WTC11 (cell line): ENCODE measurements around the gene FAM135A. TPM values are rescaled to one million over a fixed set of nuclear protein-coding genes. Genes with fewer than 3 reads are reported as not detected.

Experiments
- ATAC-seq: fragments of 200-7000 bp; cut with Tn5 transposase; 2 replicates; pipeline ENCODE4 v1.10.0; 2021; ENCODE audit warnings: mild to moderate bottlenecking, moderate library complexity
- CTCF ChIA-PET: fragments of 300-600 bp; sonication (Branson Sonifier 250); formaldehyde crosslinking; loops from one replicate; lab custom pipeline; 2021; ENCODE audit warnings: antibody characterized with exemption; lab: Charles Lee
- POLR2A ChIA-PET: fragments of 350-600 bp; sonication (Branson Sonifier 250); formaldehyde crosslinking; loops from one replicate; lab custom pipeline; 2021; ENCODE audit warnings: antibody characterized with exemption; lab: Charles Lee
- DNase-seq: peaks from one replicate; pipeline ENCODE4 v3.0.0; 2021; ENCODE audit warnings: low spot score
- H3K27ac Mint-ChIP-seq: 2 replicates; pipeline ENCODE4 v1.8.0; 2021; ENCODE audit warnings: mixed read lengths
- H3K27me3 Mint-ChIP-seq: 2 replicates; pipeline ENCODE4 v1.8.0; 2021; ENCODE audit warnings: low read depth, mild to moderate bottlenecking, moderate library complexity, mixed read lengths
- H3K36me3 Mint-ChIP-seq: 2 replicates; pipeline ENCODE4 v1.8.0; 2021; ENCODE audit warnings: mixed read lengths
- H3K4me1 Mint-ChIP-seq: 2 replicates; pipeline ENCODE4 v1.8.0; 2022; ENCODE audit warnings: mixed read lengths
- H3K4me3 Mint-ChIP-seq: 2 replicates; pipeline ENCODE4 v1.8.0; 2021; ENCODE audit warnings: mild to moderate bottlenecking, moderate library complexity, mixed read lengths
- H3K9me3 Mint-ChIP-seq: 2 replicates; pipeline ENCODE4 v1.8.0; 2021; ENCODE audit warnings: mixed read lengths
- CREM ChIP-seq: sonication (generic); formaldehyde crosslinking; IDR thresholded peaks from 2 replicates; pipeline ENCODE4 v1.8.1; 2022; ENCODE audit warnings: mild to moderate bottlenecking, missing genetic modification reagents, moderate library complexity
- E2F4 ChIP-seq: sonication (generic); formaldehyde crosslinking; IDR thresholded peaks from 2 replicates; pipeline ENCODE4 v1.8.1; 2022; ENCODE audit warnings: low read depth, mild to moderate bottlenecking, moderate library complexity, missing genetic modification reagents, borderline replicate concordance
- FOXJ3 ChIP-seq: sonication (generic); formaldehyde crosslinking; IDR thresholded peaks from 2 replicates; pipeline ENCODE4 v1.9.0; 2021; ENCODE audit warnings: missing genetic modification reagents, mild to moderate bottlenecking, borderline replicate concordance
- IRF2 ChIP-seq: sonication (generic); formaldehyde crosslinking; IDR thresholded peaks from 2 replicates; pipeline ENCODE4 v1.8.0; 2022; ENCODE audit warnings: low read depth, missing genetic modification reagents, borderline replicate concordance
- JAZF1 ChIP-seq: fragments of 250-450 bp; sonication (Bioruptor Pico); IDR thresholded peaks from 2 replicates; pipeline ENCODE4 v1.9.0; 2021; ENCODE audit warnings: moderate library complexity, mild to moderate bottlenecking, inconsistent platforms
- JUN ChIP-seq: sonication (generic); formaldehyde crosslinking; IDR thresholded peaks from 2 replicates; pipeline ENCODE4 v1.8.0; 2023; ENCODE audit warnings: mild to moderate bottlenecking, missing genetic modification reagents
- OVOL2 ChIP-seq: fragments of 250-450 bp; sonication (Bioruptor Pico); IDR thresholded peaks from 2 replicates; pipeline ENCODE4 v1.9.0; 2021; ENCODE audit warnings: mild to moderate bottlenecking, borderline replicate concordance
- PRRX2 ChIP-seq: fragments of 250-450 bp; sonication (Bioruptor Pico); IDR thresholded peaks from 2 replicates; pipeline ENCODE4 v1.8.0; 2021; ENCODE audit warnings: mild to moderate bottlenecking
- RELA ChIP-seq: sonication (generic); formaldehyde crosslinking; IDR thresholded peaks from 2 replicates; pipeline ENCODE4 v1.8.1; 2022; ENCODE audit warnings: missing genetic modification reagents, mild to moderate bottlenecking, borderline replicate concordance
- SOX15 ChIP-seq: fragments of 250-450 bp; sonication (Bioruptor Pico); IDR thresholded peaks from 2 replicates; pipeline ENCODE4 v1.9.0; 2021; ENCODE audit warnings: mild to moderate bottlenecking
- SP1 ChIP-seq: sonication (generic); formaldehyde crosslinking; conservative IDR thresholded peaks from 2 replicates; pipeline ENCODE4 v1.8.1; 2022; ENCODE audit warnings: missing genetic modification reagents
- STAT6 ChIP-seq: sonication (generic); formaldehyde crosslinking; conservative IDR thresholded peaks from 2 replicates; pipeline ENCODE4 v1.8.1; 2023; ENCODE audit warnings: mild to moderate bottlenecking, low read depth, missing genetic modification reagents, moderate library complexity
- TP53 ChIP-seq: sonication (generic); formaldehyde crosslinking; IDR thresholded peaks from 2 replicates; pipeline ENCODE4 v1.8.1; 2023; ENCODE audit warnings: mild to moderate bottlenecking, missing genetic modification reagents
- ZNF121 ChIP-seq: sonication (generic); formaldehyde crosslinking; IDR thresholded peaks from 2 replicates; pipeline ENCODE4 v1.8.0; 2023; ENCODE audit warnings: missing genetic modification reagents
- ZNF138 ChIP-seq: sonication (generic); formaldehyde crosslinking; conservative IDR thresholded peaks from 2 replicates; pipeline ENCODE4 v1.8.1; 2022; ENCODE audit warnings: mild to moderate bottlenecking, moderate library complexity, missing genetic modification reagents
- total RNA-seq: library from RNA; stranded (reverse); gene quantifications from 3 replicates; pipeline ENCODE4 v1.2.3, GENCODE V29; 2021
- TF ChIP-seq, protein P1 (sequence below): fragments of 250-450 bp; sonication (Bioruptor Pico); IDR thresholded peaks from 2 replicates; pipeline ENCODE4 v1.9.0; 2021; ENCODE audit warnings: mild to moderate bottlenecking, borderline replicate concordance
- TF ChIP-seq, protein P2 (sequence below): fragments of 250-450 bp; sonication (Bioruptor Pico); IDR thresholded peaks from 2 replicates; pipeline ENCODE4 v1.8.0; 2021; ENCODE audit warnings: mild to moderate bottlenecking
- TF ChIP-seq, protein P3 (sequence below): sonication (generic); formaldehyde crosslinking; IDR thresholded peaks from 2 replicates; pipeline ENCODE4 v1.8.0; 2022; ENCODE audit warnings: mild to moderate bottlenecking, missing genetic modification reagents
- TF ChIP-seq, protein P4 (sequence below): sonication (generic); formaldehyde crosslinking; IDR thresholded peaks from 2 replicates; pipeline ENCODE4 v1.8.1; 2022; ENCODE audit warnings: mild to moderate bottlenecking, moderate library complexity, missing genetic modification reagents
- TF ChIP-seq, protein P5 (sequence below): fragments of 250-450 bp; sonication (Bioruptor Pico); conservative IDR thresholded peaks from 2 replicates; pipeline ENCODE4 v1.9.0; 2021; ENCODE audit warnings: mild to moderate bottlenecking
- TF ChIP-seq, protein P6 (sequence below): sonication (generic); formaldehyde crosslinking; conservative IDR thresholded peaks from 2 replicates; pipeline ENCODE4 v1.8.1; 2022; ENCODE audit warnings: mild to moderate bottlenecking, missing genetic modification reagents

The FAM135A gene
- total RNA-seq, 1 experiment from 2014 or later: 32.9 TPM

- peaks cover 3% of the 10 kb centered on the region; the same call in 1 of the 2 replicates for H3K9me3 Mint-ChIP-seq
- ChIA-PET CTCF (interaction anchor here (0.8 to 2.2 kb wide), 8 partner anchors 16 to 389 kb away, joined by 3 to 12 read pairs (median 4); partner anchors contain the start of genes B3GAT2 and SMAP1), POLR2A (interaction anchor here (0.6 to 1.8 kb wide), 5 partner anchors 19 to 323 kb away, joined by 3 to 5 read pairs (median 4); partner anchors contain the start of gene FAM135A)
- H3K27ac Mint-ChIP-seq: peak within 1 kb of the TSS; percentile 57; the same call in 1 of the 2 replicates
- peak within 1 kb of the TSS; percentile 85 for H3K4me3 Mint-ChIP-seq
- peaks cover 20% of the 10 kb centered on the region for H3K36me3 Mint-ChIP-seq
- peaks cover 11% of the 10 kb centered on the region; the same call in 1 of the 2 replicates for H3K27me3 Mint-ChIP-seq
- ATAC-seq (peak; percentile 99), DNase-seq (peak; percentile 96)
- peaks cover 20% of the 10 kb centered on the region for H3K4me1 Mint-ChIP-seq
- TF ChIP-seq RELA (CRISPR knock-in tag): peak; percentile 95
- peak; percentile 59 for TF ChIP-seq SP1
- TF ChIP-seq, protein P1, sequence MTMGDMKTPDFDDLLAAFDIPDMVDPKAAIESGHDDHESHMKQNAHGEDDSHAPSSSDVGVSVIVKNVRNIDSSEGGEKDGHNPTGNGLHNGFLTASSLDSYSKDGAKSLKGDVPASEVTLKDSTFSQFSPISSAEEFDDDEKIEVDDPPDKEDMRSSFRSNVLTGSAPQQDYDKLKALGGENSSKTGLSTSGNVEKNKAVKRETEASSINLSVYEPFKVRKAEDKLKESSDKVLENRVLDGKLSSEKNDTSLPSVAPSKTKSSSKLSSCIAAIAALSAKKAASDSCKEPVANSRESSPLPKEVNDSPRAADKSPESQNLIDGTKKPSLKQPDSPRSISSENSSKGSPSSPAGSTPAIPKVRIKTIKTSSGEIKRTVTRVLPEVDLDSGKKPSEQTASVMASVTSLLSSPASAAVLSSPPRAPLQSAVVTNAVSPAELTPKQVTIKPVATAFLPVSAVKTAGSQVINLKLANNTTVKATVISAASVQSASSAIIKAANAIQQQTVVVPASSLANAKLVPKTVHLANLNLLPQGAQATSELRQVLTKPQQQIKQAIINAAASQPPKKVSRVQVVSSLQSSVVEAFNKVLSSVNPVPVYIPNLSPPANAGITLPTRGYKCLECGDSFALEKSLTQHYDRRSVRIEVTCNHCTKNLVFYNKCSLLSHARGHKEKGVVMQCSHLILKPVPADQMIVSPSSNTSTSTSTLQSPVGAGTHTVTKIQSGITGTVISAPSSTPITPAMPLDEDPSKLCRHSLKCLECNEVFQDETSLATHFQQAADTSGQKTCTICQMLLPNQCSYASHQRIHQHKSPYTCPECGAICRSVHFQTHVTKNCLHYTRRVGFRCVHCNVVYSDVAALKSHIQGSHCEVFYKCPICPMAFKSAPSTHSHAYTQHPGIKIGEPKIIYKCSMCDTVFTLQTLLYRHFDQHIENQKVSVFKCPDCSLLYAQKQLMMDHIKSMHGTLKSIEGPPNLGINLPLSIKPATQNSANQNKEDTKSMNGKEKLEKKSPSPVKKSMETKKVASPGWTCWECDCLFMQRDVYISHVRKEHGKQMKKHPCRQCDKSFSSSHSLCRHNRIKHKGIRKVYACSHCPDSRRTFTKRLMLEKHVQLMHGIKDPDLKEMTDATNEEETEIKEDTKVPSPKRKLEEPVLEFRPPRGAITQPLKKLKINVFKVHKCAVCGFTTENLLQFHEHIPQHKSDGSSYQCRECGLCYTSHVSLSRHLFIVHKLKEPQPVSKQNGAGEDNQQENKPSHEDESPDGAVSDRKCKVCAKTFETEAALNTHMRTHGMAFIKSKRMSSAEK (CRISPR knock-in tag): no peak
- 0 out of 2 replicates have a peak, but pooled peaks have one; percentile 45 for TF ChIP-seq ZNF121
- TF ChIP-seq, protein P2, sequence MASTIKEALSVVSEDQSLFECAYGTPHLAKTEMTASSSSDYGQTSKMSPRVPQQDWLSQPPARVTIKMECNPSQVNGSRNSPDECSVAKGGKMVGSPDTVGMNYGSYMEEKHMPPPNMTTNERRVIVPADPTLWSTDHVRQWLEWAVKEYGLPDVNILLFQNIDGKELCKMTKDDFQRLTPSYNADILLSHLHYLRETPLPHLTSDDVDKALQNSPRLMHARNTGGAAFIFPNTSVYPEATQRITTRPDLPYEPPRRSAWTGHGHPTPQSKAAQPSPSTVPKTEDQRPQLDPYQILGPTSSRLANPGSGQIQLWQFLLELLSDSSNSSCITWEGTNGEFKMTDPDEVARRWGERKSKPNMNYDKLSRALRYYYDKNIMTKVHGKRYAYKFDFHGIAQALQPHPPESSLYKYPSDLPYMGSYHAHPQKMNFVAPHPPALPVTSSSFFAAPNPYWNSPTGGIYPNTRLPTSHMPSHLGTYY (CRISPR knock-in tag): no peak
- TF ChIP-seq, protein P3, sequence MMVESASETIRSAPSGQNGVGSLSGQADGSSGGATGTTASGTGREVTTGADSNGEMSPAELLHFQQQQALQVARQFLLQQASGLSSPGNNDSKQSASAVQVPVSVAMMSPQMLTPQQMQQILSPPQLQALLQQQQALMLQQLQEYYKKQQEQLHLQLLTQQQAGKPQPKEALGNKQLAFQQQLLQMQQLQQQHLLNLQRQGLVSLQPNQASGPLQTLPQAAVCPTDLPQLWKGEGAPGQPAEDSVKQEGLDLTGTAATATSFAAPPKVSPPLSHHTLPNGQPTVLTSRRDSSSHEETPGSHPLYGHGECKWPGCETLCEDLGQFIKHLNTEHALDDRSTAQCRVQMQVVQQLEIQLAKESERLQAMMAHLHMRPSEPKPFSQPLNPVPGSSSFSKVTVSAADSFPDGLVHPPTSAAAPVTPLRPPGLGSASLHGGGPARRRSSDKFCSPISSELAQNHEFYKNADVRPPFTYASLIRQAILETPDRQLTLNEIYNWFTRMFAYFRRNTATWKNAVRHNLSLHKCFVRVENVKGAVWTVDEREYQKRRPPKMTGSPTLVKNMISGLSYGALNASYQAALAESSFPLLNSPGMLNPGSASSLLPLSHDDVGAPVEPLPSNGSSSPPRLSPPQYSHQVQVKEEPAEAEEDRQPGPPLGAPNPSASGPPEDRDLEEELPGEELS (CRISPR knock-in tag): peak; percentile 89
- TF ChIP-seq E2F4 (CRISPR knock-in tag): peak; percentile 43; the same call in 1 of the 2 replicates
- no peak for TF ChIP-seq JUN
- TF ChIP-seq SOX15: no peak
- no peak for TF ChIP-seq PRRX2 (CRISPR knock-in tag)
- TF ChIP-seq STAT6: no peak
- TF ChIP-seq, protein P4, sequence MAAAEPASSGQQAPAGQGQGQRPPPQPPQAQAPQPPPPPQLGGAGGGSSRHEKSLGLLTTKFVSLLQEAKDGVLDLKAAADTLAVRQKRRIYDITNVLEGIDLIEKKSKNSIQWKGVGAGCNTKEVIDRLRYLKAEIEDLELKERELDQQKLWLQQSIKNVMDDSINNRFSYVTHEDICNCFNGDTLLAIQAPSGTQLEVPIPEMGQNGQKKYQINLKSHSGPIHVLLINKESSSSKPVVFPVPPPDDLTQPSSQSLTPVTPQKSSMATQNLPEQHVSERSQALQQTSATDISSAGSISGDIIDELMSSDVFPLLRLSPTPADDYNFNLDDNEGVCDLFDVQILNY (CRISPR knock-in tag): peak; percentile 58; the same call in 1 of the 2 replicates
- no peak for TF ChIP-seq OVOL2
- TF ChIP-seq, protein P5, sequence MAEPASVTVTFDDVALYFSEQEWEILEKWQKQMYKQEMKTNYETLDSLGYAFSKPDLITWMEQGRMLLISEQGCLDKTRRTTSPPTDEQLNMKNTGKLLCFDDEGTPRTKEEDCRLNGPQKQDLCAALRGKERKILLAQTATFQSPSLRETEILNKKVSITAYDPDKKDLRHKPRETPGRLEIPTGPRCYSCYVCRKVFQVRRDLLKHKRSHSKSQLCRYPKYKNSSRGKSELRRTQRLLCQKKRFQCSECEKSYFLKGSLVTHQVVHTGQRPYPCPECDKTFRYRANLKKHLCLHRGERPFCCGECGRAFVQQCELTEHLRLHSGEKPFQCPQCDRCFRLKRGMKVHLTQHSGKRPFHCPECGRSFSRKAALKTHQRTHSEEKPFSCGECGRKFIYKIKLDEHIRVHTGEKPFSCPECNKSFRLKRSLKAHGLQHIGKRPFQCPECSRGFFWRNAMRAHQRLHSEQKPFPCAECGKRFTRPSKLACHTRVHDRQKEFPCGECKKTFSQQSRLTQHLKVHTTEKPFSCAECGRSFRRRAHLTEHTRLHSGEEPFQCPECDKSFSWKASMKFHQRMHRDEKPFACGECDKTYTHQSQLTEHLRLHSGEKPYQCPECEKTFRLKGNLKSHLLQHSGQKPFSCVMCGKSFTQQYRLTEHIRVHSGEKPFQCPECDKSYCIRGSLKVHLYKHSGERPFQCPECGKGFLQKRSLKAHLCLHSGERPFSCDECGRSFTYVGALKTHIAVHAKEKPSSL (CRISPR knock-in tag): no peak
- TF ChIP-seq JAZF1: no peak
- TF ChIP-seq, protein P6, sequence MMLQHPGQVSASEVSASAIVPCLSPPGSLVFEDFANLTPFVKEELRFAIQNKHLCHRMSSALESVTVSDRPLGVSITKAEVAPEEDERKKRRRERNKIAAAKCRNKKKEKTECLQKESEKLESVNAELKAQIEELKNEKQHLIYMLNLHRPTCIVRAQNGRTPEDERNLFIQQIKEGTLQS (CRISPR knock-in tag): no peak
- peak; percentile 60; the same call in 1 of the 2 replicates for TF ChIP-seq TP53
- no peak for TF ChIP-seq FOXJ3 (CRISPR knock-in tag)
- no peak for TF ChIP-seq ZNF138 (CRISPR knock-in tag)
- no peak for TF ChIP-seq IRF2 (CRISPR knock-in tag)
- TF ChIP-seq CREM (CRISPR knock-in tag): no peak
Observed at GRCh38 chr6:70566751-70567382, 153.6 kb downstream of the FAM135A start, which contains the start of gene SDHAF4. Gene SDHAF4, plus strand, starts transcription at chr6:70566930. Its CDS starts 11 bp downstream, at chr6:70566941.
